ENCODE data around the gene IFRD1. TPM values are rescaled to one million over a fixed set of nuclear protein-coding genes. Genes with fewer than 3 reads are reported as not detected.

The IFRD1 gene
- total RNA-seq, 1 experiment from 2014 or later = 89.6 TPM

- H3K27me3 ChIP-seq (replicated peaks) = no peaks in the 10 kb centered on the region; the same call in 1 of the 2 replicates
- no peaks in the 10 kb centered on the region for H3K9me3 ChIP-seq (replicated peaks)
- H3K27ac ChIP-seq = no peak overlapping the region
- DNase-seq (ENCODE audit: low read depth in 1 of 2, low spot score in 2 of 2) = no peak
- no peak overlapping the region for H3K4me3 ChIP-seq
- H3K4me1 ChIP-seq (replicated peaks) = no peaks in the 10 kb centered on the region
- no peaks in the 10 kb centered on the region for H3K36me3 ChIP-seq
Measured at GRCh38 chr7:112523871-112524270, 73.6 kb downstream of the IFRD1 start.

Other genes starting within 250 kb of the IFRD1 start
- gene DOCK4, start 244.1 kb upstream of the IFRD1 start, total RNA-seq (2014; rRNA removed; shearing (Covaris generic)) = 1.3 and 1.5 TPM in 2 replicates
- gene ZNF277, start 243.8 kb upstream of the IFRD1 start, total RNA-seq (2014; rRNA removed; shearing (Covaris generic)) = 14.7 and 20.6 TPM in 2 replicates
- gene LSMEM1, start 30.5 kb downstream of the IFRD1 start, total RNA-seq (2014; rRNA removed; shearing (Covaris generic)) = 0.09 and 0.39 TPM in 2 replicates

Measured in SJSA1 (cell line).